Smooth muscle cell (in vitro differentiated cells): Measurements from ENCODE around the gene ABHD17A. TPM values are rescaled to one million over a fixed set of nuclear protein-coding genes. Genes with fewer than 3 reads are reported as not detected.

Experiments
- DNase-seq: peaks from one replicate; lab custom pipeline; 2025; ENCODE audit not compliant: unreplicated experiment; lab: John Stamatoyannopoulos, UW
- H2AFZ ChIP-seq: fragments of 200-600 bp; sonication (generic); 2 replicates; pipeline ENCODE4 v1.6.0; 2016; ENCODE audit warnings: antibody characterized with exemption, low read depth, mild to moderate bottlenecking
- H3F3A ChIP-seq: fragments of 200-600 bp; sonication (generic); 2 replicates; pipeline ENCODE4 v1.6.0; 2017; ENCODE audit warnings: antibody characterized with exemption, low read depth
- H3K27ac ChIP-seq: fragments of 200-600 bp; sonication (generic); 2 replicates; pipeline ENCODE4 v1.5.1; 2016; ENCODE audit warnings: low read depth, mild to moderate bottlenecking
- H3K27me3 ChIP-seq: fragments of 200-600 bp; sonication (generic); 2 replicates; pipeline ENCODE4 v1.6.1; 2016; ENCODE audit warnings: low read depth, mild to moderate bottlenecking
- H3K36me3 ChIP-seq: fragments of 200-600 bp; sonication (generic); 2 replicates; pipeline ENCODE4 v1.5.1; 2016; ENCODE audit warnings: low read depth
- H3K4me1 ChIP-seq: fragments of 200-600 bp; sonication (generic); 2 replicates; pipeline ENCODE4 v1.5.1; 2016; ENCODE audit warnings: low read depth
- H3K4me2 ChIP-seq: fragments of 200-600 bp; sonication (generic); 2 replicates; pipeline ENCODE4 v1.6.0; 2016; ENCODE audit warnings: mild to moderate bottlenecking
- H3K4me3 ChIP-seq: fragments of 200-600 bp; sonication (generic); 2 replicates; pipeline ENCODE4 v1.5.1; 2016; ENCODE audit warnings: mild to moderate bottlenecking
- H3K79me2 ChIP-seq: fragments of 200-600 bp; sonication (generic); 2 replicates; pipeline ENCODE4 v1.6.0; 2016; ENCODE audit warnings: low read depth, mild to moderate bottlenecking
- H3K9ac ChIP-seq: fragments of 200-600 bp; sonication (generic); 2 replicates; pipeline ENCODE4 v1.6.0; 2016; ENCODE audit warnings: low read depth
- H3K9me3 ChIP-seq: fragments of 200-600 bp; sonication (generic); replicated peaks from 2 replicates; pipeline ENCODE4 v1.5.1; 2016; ENCODE audit warnings: low read depth
- H4K20me1 ChIP-seq: fragments of 200-600 bp; sonication (generic); 2 replicates; pipeline ENCODE4 v1.6.0; 2016; ENCODE audit warnings: low read depth
- CTCF ChIP-seq: fragments of 200-600 bp; sonication (generic); IDR thresholded peaks from 2 replicates; pipeline ENCODE4 v1.5.1; 2017; ENCODE audit warnings: borderline replicate concordance, mild to moderate bottlenecking, antibody characterized with exemption; ENCODE audit not compliant: insufficient read depth, poor library complexity, severe bottlenecking
- WGBS: methylation state at CpG from one replicate; pipeline ENCODE4 v1.1.7; 2016; ENCODE audit warnings: low lambda C conversion rate; 5-methylcytosine and 5-hydroxymethylcytosine counted together
- polyA plus RNA-seq: library from polyadenylated mRNA; unstranded; fragments of >200 nt; fragmentation: Nextera tagmentation; extraction: Ambion mirVana; gene quantifications from 2 replicates; pipeline ENCODE4 v1.2.1, GENCODE V29; 2016
- total RNA-seq: library from RNA; depleted of rRNA; stranded (reverse); fragments of >200 nt; gene quantifications from 2 replicates; pipeline ENCODE4 v1.2.3, GENCODE V29; 2014

Gene ABHD17A
- total and polyA plus RNA-seq, 2 experiments from 2014 or later, result 42.9 to 106 TPM

GRCh38 chr19:1863638-1864479 is 21.4 kb downstream of the ABHD17A start:
- Histone ChIP-seq H4K20me1 (peaks cover 39% of the 10 kb centered on the region), H3K36me3 (no peaks in the 10 kb centered on the region), H3K27ac (peak overlapping the region; percentile 45), H3K4me2 (peak overlapping the region; percentile 93), H3F3A (no peaks in the 10 kb centered on the region), H3K9me3 (no peaks in the 10 kb centered on the region), H2AFZ (peak overlapping the region; percentile 22), H3K9ac (peak overlapping the region; percentile 31), H3K4me1 (peaks cover 29% of the 10 kb centered on the region), H3K4me3 (peak overlapping the region; percentile 73), H3K79me2 (peaks cover 37% of the 10 kb centered on the region), H3K27me3 (no peaks in the 10 kb centered on the region)
- DNase-seq, result peak; percentile 89
- WGBS, result 0% methylated on average over 13 of the region's 115 CpGs
- no peak for TF ChIP-seq CTCF

DNA sequence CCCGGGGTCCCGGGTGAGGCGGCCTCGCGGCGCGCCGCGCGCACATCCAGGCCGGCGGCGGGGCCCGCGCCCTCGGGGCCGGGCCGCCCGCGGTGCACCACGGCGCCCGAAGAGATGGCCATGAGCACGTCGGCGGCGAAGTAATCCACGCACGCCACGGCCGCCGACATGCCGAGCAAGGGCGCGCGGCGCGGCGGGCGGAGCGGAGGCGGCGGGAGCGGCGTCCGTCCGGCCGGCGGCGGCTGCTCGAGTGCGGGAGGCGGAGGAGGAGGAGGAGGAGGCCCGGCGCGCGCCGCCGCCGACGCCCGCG is 22.0 kb downstream of the ABHD17A start, which contains the start of gene KLF16:
Gene KLF16, minus strand, starts transcription at position 252 of the 310 bp plus-strand sequence. Its CDS starts 82 bp downstream, at position 170.
- Histone ChIP-seq H3K27me3 (no peaks in the 10 kb centered on the region), H2AFZ (peak within 1 kb of the TSS; percentile 22), H3K4me3 (peak within 1 kb of the TSS; percentile 80), H3K79me2 (peaks cover 43% of the 10 kb centered on the region), H3K9ac (peak within 1 kb of the TSS; percentile 62), H3K27ac (peak within 1 kb of the TSS; percentile 45), H3K36me3 (no peaks in the 10 kb centered on the region), H3F3A (no peaks in the 10 kb centered on the region), H3K4me1 (peaks cover 31% of the 10 kb centered on the region), H3K4me2 (peak within 1 kb of the TSS; percentile 100), H4K20me1 (peaks cover 43% of the 10 kb centered on the region), H3K9me3 (no peaks in the 10 kb centered on the region)
- no peak for TF ChIP-seq CTCF
- WGBS, result 2% methylated on average over 9 of the region's 63 CpGs
- no peak for DNase-seq

- no peak for TF ChIP-seq CTCF
- peaks cover 49% of the 10 kb centered on the region for H3K79me2 ChIP-seq
- H3K27me3 ChIP-seq, result no peaks in the 10 kb centered on the region
- no peak overlapping the region for H3K27ac ChIP-seq
- H2AFZ ChIP-seq, result no peak overlapping the region
- under 1% methylated on average over 48 of the region's 109 CpGs for WGBS
- H3K4me3 ChIP-seq, result peak overlapping the region; percentile 80
- H3K4me2 ChIP-seq, result peak overlapping the region; percentile 100
- H3K4me1 ChIP-seq, result peaks cover 31% of the 10 kb centered on the region
- DNase-seq, result no peak
- H4K20me1 ChIP-seq, result peaks cover 49% of the 10 kb centered on the region
- peak overlapping the region; percentile 62 for H3K9ac ChIP-seq
- no peaks in the 10 kb centered on the region for H3K9me3 ChIP-seq
- no peaks in the 10 kb centered on the region for H3K36me3 ChIP-seq
- H3F3A ChIP-seq, result no peaks in the 10 kb centered on the region
Observed at GRCh38 chr19:1862424-1863327, 22.6 kb downstream of the ABHD17A start.
